A549 (cell line): ENCODE results near the gene C4orf54.

ENCODE experiments used
- CEBPB ChIP-seq, 2 experiments: fragments of >200 bp in 1 of 2; sonication (Bioruptor Twin) in 1 of 2; formaldehyde crosslinking in 1 of 2; IDR thresholded peaks; 2 replicates each; pipeline ENCODE4 v1.6.1; 2012 to 2016
- CTCF ChIP-seq: fragments of >200 bp; sonication (Bioruptor Twin); formaldehyde crosslinking; IDR thresholded peaks from 3 replicates; pipeline ENCODE4 v1.5.1; 2016
- ELK1 ChIP-seq: fragments of 150-350 bp; IDR thresholded peaks from 2 replicates; pipeline ENCODE4 v1.6.1; 2014; ENCODE audit warnings: low read depth, mild to moderate bottlenecking, low read length
- HOXA7 ChIP-seq: fragments of 250-450 bp; sonication (Bioruptor Pico); IDR thresholded peaks from 2 replicates; pipeline ENCODE4 v1.5.0; 2020; ENCODE audit warnings: mild to moderate bottlenecking, moderate library complexity
- JUN ChIP-seq, 2 experiments: fragments of >200 bp; sonication (Bioruptor Twin); formaldehyde crosslinking; IDR thresholded peaks; 2 replicates in 1 of 2; 3 replicates in 1 of 2; pipeline ENCODE4 v1.6.1; 2016 to 2017
- POLR2A ChIP-seq: IDR thresholded peaks from 2 replicates; pipeline ENCODE4 v1.6.1; 2012; ENCODE audit warnings: mild to moderate bottlenecking, low read length
- REST ChIP-seq: fragments of 200-600 bp; sonication (generic); IDR thresholded peaks from 2 replicates; pipeline ENCODE4 v1.6.1; 2016; ENCODE audit warnings: antibody characterized with exemption, mild to moderate bottlenecking, moderate library complexity

GRCh38 chr4:99648321-99648720, 9.3 kb downstream of the C4orf54 start:
- TF ChIP-seq CTCF: no peak
- TF ChIP-seq REST: no peak
- no peak for TF ChIP-seq ELK1
- TF ChIP-seq JUN (IDR thresholded peaks at IDR 0.05): no peak
- TF ChIP-seq CEBPB (IDR thresholded peaks at IDR 0.05): no peak
- no peak for TF ChIP-seq POLR2A
- TF ChIP-seq HOXA7 (CRISPR knock-in tag): no peak
